ENCODE data around the gene RIMS1. TPM values are rescaled to one million over a fixed set of nuclear protein-coding genes. Genes with fewer than 3 reads are reported as not detected.

Gene RIMS1
- total RNA-seq, 1 donor from 2014 or later: 21.7 TPM

GRCh38 chr6:72413884-72414283 lies 527.5 kb downstream of the RIMS1 start:
- peak; percentile 6 for DNase-seq (ENCODE audit: low read depth)

- DNase-seq (ENCODE audit: low read depth): no peak
Observed at GRCh38 chr6:72414657-72415056, 528.3 kb downstream of the RIMS1 start.

GRCh38 chr6:72416744-72417465 lies 530.6 kb downstream of the RIMS1 start:
- DNase-seq (ENCODE audit: low read depth): no peak

DNA sequence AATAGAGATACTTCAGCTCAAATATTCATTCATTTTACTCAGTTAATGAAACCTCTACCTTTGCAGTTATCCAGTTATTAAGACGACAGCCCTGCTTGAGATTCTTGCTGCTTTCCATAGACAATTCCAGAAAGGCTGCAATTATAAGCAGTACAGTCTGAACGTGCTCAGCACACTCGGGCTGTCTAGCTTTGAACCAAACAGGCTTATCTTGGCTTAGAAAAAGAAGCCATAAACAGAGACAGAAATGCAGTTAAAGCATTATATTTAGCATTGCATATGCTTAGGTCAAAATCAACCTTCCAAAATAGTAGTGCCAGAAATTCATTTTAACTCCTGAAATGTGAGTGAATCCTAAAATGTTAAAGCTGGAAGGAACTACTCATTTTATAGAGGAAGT lies 531.4 kb downstream of the RIMS1 start:
- DNase-seq (ENCODE audit: low read depth): no peak

DNA sequence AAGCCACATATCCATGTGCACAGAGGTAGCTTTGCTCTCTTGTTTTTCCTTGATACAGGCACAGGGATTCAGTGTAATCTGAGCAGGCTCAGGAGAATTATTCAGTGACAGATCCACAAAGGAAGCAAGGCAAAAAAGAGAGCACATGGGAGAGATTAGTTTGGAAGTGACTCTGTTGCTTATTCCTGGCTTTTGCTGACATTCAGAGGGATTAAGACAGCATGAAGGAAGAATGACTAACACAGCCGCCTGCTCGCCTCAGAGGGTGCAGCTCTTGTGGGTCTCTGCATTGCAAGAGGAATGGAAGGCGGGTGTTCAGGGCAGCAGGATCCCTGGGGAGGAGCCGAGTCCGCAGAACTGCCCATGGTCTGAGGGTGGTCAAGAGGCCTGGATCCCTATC lies 532.1 kb downstream of the RIMS1 start:
- no peak for DNase-seq (ENCODE audit: low read depth)

GRCh38 chr6:72419966-72420365 lies 533.6 kb downstream of the RIMS1 start:
- DNase-seq (ENCODE audit: low read depth): no peak

- no peak for DNase-seq (ENCODE audit: low read depth)
Observed at GRCh38 chr6:72420409-72420808, 534.1 kb downstream of the RIMS1 start.

DNA sequence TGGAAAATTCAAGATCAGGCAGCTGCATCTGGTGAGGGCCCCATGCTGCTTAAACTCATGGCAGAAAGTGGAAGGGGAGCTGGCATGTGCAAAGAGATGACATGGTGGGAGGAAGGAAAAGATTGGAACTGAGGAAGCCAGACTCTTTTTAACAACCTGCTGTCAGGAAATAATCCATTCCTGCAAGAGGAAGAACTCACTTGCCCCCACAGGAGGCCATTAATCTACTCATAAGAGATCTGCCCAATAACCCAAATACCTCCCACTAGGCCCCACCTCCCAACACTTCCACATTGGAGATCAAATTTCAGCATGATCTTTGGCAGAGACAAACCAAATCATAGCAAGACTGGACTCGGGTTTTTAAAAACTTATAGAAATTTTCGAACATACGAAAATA lies 535.0 kb downstream of the RIMS1 start:
- DNase-seq (ENCODE audit: low read depth): no peak

- no peak for DNase-seq (ENCODE audit: low read depth)
Observed at GRCh38 chr6:72422171-72422570, 535.8 kb downstream of the RIMS1 start.

- no peak for DNase-seq (ENCODE audit: low read depth)
Observed at GRCh38 chr6:72424476-72424875, 538.1 kb downstream of the RIMS1 start.

DNA sequence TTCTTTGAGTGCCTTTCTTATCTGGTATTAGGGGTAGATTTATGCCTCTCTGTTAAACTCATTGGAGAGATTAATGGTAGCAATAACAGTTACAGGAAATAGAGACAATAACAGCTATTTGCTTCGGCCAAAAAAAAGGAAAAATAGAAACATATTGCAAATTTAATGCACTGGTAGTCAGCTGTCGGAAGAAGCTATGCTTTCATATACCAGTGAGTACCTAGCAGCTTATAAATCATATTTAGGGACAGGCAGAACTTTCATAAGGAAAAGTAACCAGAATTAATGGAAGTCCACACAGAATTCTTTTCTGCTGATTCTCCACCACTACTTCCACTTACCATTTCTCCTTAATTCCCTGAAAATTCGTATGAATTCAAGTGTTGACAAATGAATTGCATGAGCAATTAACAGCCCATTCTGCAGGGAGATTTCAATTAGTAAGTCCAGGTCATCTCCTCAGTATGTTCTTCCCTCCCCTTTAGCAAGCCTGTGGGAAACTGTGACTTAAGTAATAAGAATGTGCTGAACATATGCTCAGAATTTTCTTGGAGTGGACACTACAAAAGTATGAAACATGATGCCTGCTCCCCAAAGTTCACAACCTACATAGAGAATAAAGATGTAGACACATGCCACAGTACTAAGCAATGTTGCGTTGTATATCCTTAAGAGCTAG lies 538.8 kb downstream of the RIMS1 start:
- no peak for DNase-seq (ENCODE audit: low read depth)

DNA sequence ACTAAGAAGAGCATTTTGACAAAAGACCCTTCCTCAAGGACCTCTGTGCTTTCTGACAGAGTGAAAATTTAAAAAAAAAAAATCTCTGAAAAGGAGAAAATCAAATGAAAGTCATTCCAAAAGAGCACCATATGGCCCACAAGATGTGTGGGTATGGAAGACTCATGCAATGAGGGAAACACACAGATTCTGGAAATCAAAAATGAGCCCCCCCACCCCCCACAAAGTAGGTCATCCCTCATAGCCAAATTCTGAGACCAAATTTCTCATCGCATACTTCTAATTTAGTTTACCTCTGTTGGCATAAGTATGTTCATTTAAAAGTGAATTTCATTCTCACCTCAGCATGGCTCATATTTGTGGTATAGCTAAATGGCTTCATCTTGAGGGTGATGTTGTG lies 554.3 kb downstream of the RIMS1 start:
- DNase-seq (ENCODE audit: low read depth): no peak

- DNase-seq (ENCODE audit: low read depth): peak; percentile 6
Observed at GRCh38 chr6:72446430-72446829, 560.1 kb downstream of the RIMS1 start.

Data from renal cortical epithelial cell (primary cell).